Panc1 (cell line): ENCODE results near the gene HEATR9. TPM values are rescaled to one million over a fixed set of nuclear protein-coding genes. Genes with fewer than 3 reads are reported as not detected.

ENCODE experiments used
- ATAC-seq: fragments of 200-7000 bp; cut with Tn5 transposase; 2 replicates; pipeline ENCODE4 v1.9.1; 2020; ENCODE audit warnings: mild to moderate bottlenecking, moderate library complexity
- BruUV-seq: library from RNA; stranded (reverse); fragments of 400-500 nt; replicated peaks from 2 replicates; lab custom pipeline; 2021; lab: Mats Ljungman, UMichigan
- CTCF ChIA-PET: fragments of 300-600 bp; sonication (Branson Sonifier 250); formaldehyde crosslinking; loops from one replicate; lab custom pipeline; 2022; ENCODE audit warnings: antibody characterized with exemption; lab: Charles Lee
- POLR2A ChIA-PET: fragments of 300-600 bp; sonication (Branson Sonifier 250); formaldehyde crosslinking; loops from one replicate; lab custom pipeline; 2022; ENCODE audit warnings: antibody characterized with exemption; lab: Charles Lee
- DNase-seq: peaks from one replicate; pipeline ENCODE4 v3.0.0-alpha.2; 2010; ENCODE audit warnings: low read depth, low spot score
- H3K27ac ChIP-seq: 2 replicates; pipeline ENCODE4 v1.5.1; 2011; ENCODE audit warnings: mild to moderate bottlenecking, low read length, inconsistent platforms
- H3K27me3 ChIP-seq: fragments of 200-500 bp; sonication (Bioruptor generic); 2 replicates; pipeline ENCODE4 v1.6.0; 2014; ENCODE audit warnings: low read length, inconsistent platforms; ENCODE audit not compliant: control insufficient read depth, insufficient read depth
- H3K36me3 ChIP-seq: fragments of 200-500 bp; sonication (Bioruptor generic); 2 replicates; pipeline ENCODE4 v1.5.1; 2014; ENCODE audit warnings: inconsistent platforms, mild to moderate bottlenecking, low read length, moderate library complexity; ENCODE audit not compliant: control insufficient read depth, insufficient read depth
- H3K4me1 ChIP-seq: 2 replicates; pipeline ENCODE4 v1.5.1; 2011; ENCODE audit warnings: inconsistent platforms, mild to moderate bottlenecking, low read length, moderate library complexity; ENCODE audit not compliant: control insufficient read depth, insufficient read depth
- H3K4me3 ChIP-seq, 2 experiments: 2 replicates each; pipeline ENCODE4 v1.5.1; 2011 to 2012; ENCODE audit warnings: low read depth in 2 of 2, low read length in 2 of 2, mild to moderate bottlenecking in 2 of 2, inconsistent platforms in 1 of 2, moderate library complexity in 1 of 2
- H3K9me3 ChIP-seq: fragments of 200-500 bp; sonication (Bioruptor generic); 2 replicates; pipeline ENCODE4 v1.5.1; 2014; ENCODE audit warnings: low read depth, mild to moderate bottlenecking, inconsistent platforms, low read length, moderate library complexity; ENCODE audit not compliant: control insufficient read depth, insufficient read depth
- CTCF ChIP-seq: fragments of 450-650 bp; IDR thresholded peaks from 2 replicates; pipeline ENCODE4 v1.5.1; 2017; ENCODE audit warnings: mild to moderate bottlenecking
- POLR2AphosphoS5 ChIP-seq: IDR thresholded peaks from 2 replicates; pipeline ENCODE4 v1.6.1; 2012; ENCODE audit warnings: mild to moderate bottlenecking, low read depth, low read length, moderate library complexity
- REST ChIP-seq, 2 experiments: IDR thresholded peaks; 2 replicates each; pipeline ENCODE4 v1.6.1; 2011 to 2012; ENCODE audit warnings: low read depth in 2 of 2, control low read depth in 1 of 2, low read length in 1 of 2, mild to moderate bottlenecking in 1 of 2, moderate library complexity in 1 of 2; ENCODE audit not compliant: insufficient read depth in 1 of 2
- SIN3A ChIP-seq: IDR thresholded peaks from 2 replicates; pipeline ENCODE4 v1.6.1; 2012; ENCODE audit warnings: low read depth, mild to moderate bottlenecking, low read length, moderate library complexity, borderline replicate concordance; ENCODE audit not compliant: insufficient read depth
- TCF7L2 ChIP-seq: IDR thresholded peaks from 2 replicates; pipeline ENCODE4 v1.6.1; 2011; ENCODE audit warnings: mild to moderate bottlenecking, low read depth, low read length, inconsistent platforms
- in situ Hi-C: cut with HindIII; loops from 2 replicates; pipeline ENCODE4 v1.10.0; 2016; ENCODE audit warnings: low sequenced_read_pairs, low pct_unique_long_range_greater_than_20kb
- intact Hi-C: fragments of 100-400 bp; cut with micrococcal nuclease; formaldehyde crosslinking; loops from one replicate; pipeline ENCODE4 v1.10.0; 2022; ENCODE audit not compliant: unreplicated experiment
- total RNA-seq: library from RNA; stranded (reverse); gene quantifications from one replicate; pipeline ENCODE4 v1.2.1, GENCODE V29; 2021; ENCODE audit not compliant: unreplicated experiment

The HEATR9 gene
- total RNA-seq, 1 experiment from 2014 or later = not detected

GRCh38 chr17:35895636-35896587 is 27.2 kb upstream of the HEATR9 start:
- ChIA-PET CTCF (interaction anchor here (0.6 kb wide), 1 partner anchor 13 kb away, joined by 10 read pairs; no protein-coding TSS in a partner anchor), POLR2A (interaction anchor here (0.6 kb wide), 1 partner anchor 448 kb away, joined by 4 read pairs; no protein-coding TSS in a partner anchor)
- DNase-seq = no peak
- Histone ChIP-seq H3K36me3 (no peaks in the 10 kb centered on the region), H3K27ac (no peak overlapping the region), H3K4me3 (no peak overlapping the region), H3K4me1 (no peaks in the 10 kb centered on the region), H3K27me3 (no peaks in the 10 kb centered on the region), H3K9me3 (no peaks in the 10 kb centered on the region)
- in situ Hi-C loops (no loop called here), intact Hi-C loops (no loop called here)
- TF ChIP-seq POLR2AphosphoS5 (no peak), CTCF (no peak), REST (IDR thresholded peaks at IDR 0.05; ENCODE audit: insufficient read depth in 1 of 2, low read depth in 2 of 2, low read length in 1 of 2) (no peak), SIN3A (no peak), TCF7L2 (no peak)
- no peak for ATAC-seq
- no TSS peak for BruUV-seq

- no peak for TF ChIP-seq SIN3A
- no peak for TF ChIP-seq REST (IDR thresholded peaks at IDR 0.05; ENCODE audit: insufficient read depth in 1 of 2, low read depth in 2 of 2, low read length in 1 of 2)
- no peak for TF ChIP-seq CTCF
- no peak for TF ChIP-seq POLR2AphosphoS5
- TF ChIP-seq TCF7L2 = no peak
- H3K9me3 ChIP-seq = no peaks in the 10 kb centered on the region
- intact Hi-C loops (no loop called here), in situ Hi-C loops (no loop called here)
- H3K4me1 ChIP-seq = peaks cover 7% of the 10 kb centered on the region; the same call in 1 of the 2 replicates
- POLR2A ChIA-PET = no interaction called here
- CTCF ChIA-PET = no interaction called here
- H3K4me3 ChIP-seq = no peak overlapping the region
- DNase-seq = no peak
- BruUV-seq = no TSS peak
- no peaks in the 10 kb centered on the region for H3K36me3 ChIP-seq
- no peak overlapping the region for H3K27ac ChIP-seq
- no peak for ATAC-seq
- no peaks in the 10 kb centered on the region for H3K27me3 ChIP-seq
Observed at GRCh38 chr17:35894206-35894605, 25.5 kb upstream of the HEATR9 start.
